PC-9 (cell line): ENCODE results near the gene ZNF512.

Experiments used
- EZH2 ChIP-seq: fragments of 200-600 bp; sonication (generic); IDR thresholded peaks from 2 replicates; pipeline ENCODE4 v1.8.0; 2017; ENCODE audit warnings: antibody characterized with exemption, low read depth
- TF ChIP-seq, protein P1 (sequence below): fragments of 200-600 bp; sonication (generic); conservative IDR thresholded peaks from 2 replicates; pipeline ENCODE4 v1.6.1; 2017; ENCODE audit warnings: mixed run types, antibody characterized with exemption, mild to moderate bottlenecking, moderate library complexity

DNA sequence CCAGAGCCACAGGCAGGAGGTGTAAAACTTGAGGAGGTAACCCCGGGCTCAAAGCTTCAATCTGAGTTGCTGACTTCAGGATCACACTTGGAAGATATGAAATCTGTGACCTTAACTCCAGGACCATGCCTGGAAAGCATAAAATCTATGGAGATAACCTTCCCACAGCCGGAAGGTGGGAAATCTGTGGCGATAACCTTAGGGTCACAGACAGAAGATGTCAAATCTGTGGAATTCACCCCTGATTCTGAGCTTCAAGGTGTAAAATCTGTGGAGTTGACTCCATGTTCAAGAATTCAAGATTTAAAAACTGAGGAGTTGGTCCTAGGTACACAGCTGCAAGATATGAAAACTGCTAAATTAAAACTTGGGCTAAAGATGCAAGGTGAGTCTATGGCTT is 11.6 kb upstream of the ZNF512 start:
- TF ChIP-seq, protein P1, sequence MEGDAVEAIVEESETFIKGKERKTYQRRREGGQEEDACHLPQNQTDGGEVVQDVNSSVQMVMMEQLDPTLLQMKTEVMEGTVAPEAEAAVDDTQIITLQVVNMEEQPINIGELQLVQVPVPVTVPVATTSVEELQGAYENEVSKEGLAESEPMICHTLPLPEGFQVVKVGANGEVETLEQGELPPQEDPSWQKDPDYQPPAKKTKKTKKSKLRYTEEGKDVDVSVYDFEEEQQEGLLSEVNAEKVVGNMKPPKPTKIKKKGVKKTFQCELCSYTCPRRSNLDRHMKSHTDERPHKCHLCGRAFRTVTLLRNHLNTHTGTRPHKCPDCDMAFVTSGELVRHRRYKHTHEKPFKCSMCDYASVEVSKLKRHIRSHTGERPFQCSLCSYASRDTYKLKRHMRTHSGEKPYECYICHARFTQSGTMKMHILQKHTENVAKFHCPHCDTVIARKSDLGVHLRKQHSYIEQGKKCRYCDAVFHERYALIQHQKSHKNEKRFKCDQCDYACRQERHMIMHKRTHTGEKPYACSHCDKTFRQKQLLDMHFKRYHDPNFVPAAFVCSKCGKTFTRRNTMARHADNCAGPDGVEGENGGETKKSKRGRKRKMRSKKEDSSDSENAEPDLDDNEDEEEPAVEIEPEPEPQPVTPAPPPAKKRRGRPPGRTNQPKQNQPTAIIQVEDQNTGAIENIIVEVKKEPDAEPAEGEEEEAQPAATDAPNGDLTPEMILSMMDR, result no peak
- TF ChIP-seq EZH2, result no peak
